ENCODE results near the gene RPL29.
"Not testable (repeated sequence)": the region's sequence is repeated elsewhere in the genome, so short reads cannot be mapped to it uniquely, and the experiment has no call there.

The RPL29 gene

GRCh38 chr3:52001443-52001974 is 5.8 kb upstream of the RPL29 start:
- DNase-seq (ENCODE audit: low spot score), result peak; percentile 92
- peak; percentile 99 for TF ChIP-seq CTCF (IDR thresholded peaks at IDR 0.05; ENCODE audit: extremely low read depth, insufficient read depth, missing control alignments)

GRCh38 chr3:51999846-52000245 is 4.2 kb upstream of the RPL29 start:
- TF ChIP-seq CTCF (IDR thresholded peaks at IDR 0.05; ENCODE audit: extremely low read depth, insufficient read depth, missing control alignments), result no peak
- in situ Hi-C loops (cut with MboI; ENCODE audit: low pct_unique_long_range_greater_than_20kb, low sequenced_read_pairs, unreplicated experiment), result loop anchor here (5.0 kb wide), 1 partner anchor 142 kb away; no protein-coding TSS in a partner anchor
- no peak for DNase-seq (ENCODE audit: low spot score)

More at GRCh38 chr3:52001443-52001974, 5.8 kb upstream of the RPL29 start:
- in situ Hi-C loops (cut with MboI; ENCODE audit: low pct_unique_long_range_greater_than_20kb, low sequenced_read_pairs, unreplicated experiment), result loop anchor here (5.0 kb wide), 1 partner anchor 141 kb away; no protein-coding TSS in a partner anchor

GRCh38 chr3:51998774-51999173 is 3.1 kb upstream of the RPL29 start:
- TF ChIP-seq CTCF (IDR thresholded peaks at IDR 0.05; ENCODE audit: extremely low read depth, insufficient read depth, missing control alignments), result no peak
- in situ Hi-C loops (cut with MboI; ENCODE audit: low pct_unique_long_range_greater_than_20kb, low sequenced_read_pairs, unreplicated experiment), result no loop called here
- no peak for DNase-seq (ENCODE audit: low spot score)

- DNase-seq (ENCODE audit: low spot score), result no peak
- no peak for TF ChIP-seq CTCF (IDR thresholded peaks at IDR 0.05; ENCODE audit: extremely low read depth, insufficient read depth, missing control alignments)
- in situ Hi-C loops (cut with MboI; ENCODE audit: low pct_unique_long_range_greater_than_20kb, low sequenced_read_pairs, unreplicated experiment), result no loop called here
Observed at GRCh38 chr3:51997935-51998596, 2.4 kb upstream of the RPL29 start.

GRCh38 chr3:51997172-51997571 is 1.5 kb upstream of the RPL29 start:
- no peak for DNase-seq (ENCODE audit: low spot score)
- in situ Hi-C loops (cut with MboI; ENCODE audit: low pct_unique_long_range_greater_than_20kb, low sequenced_read_pairs, unreplicated experiment), result no loop called here
- TF ChIP-seq CTCF (IDR thresholded peaks at IDR 0.05; ENCODE audit: extremely low read depth, insufficient read depth, missing control alignments), result no peak

GRCh38 chr3:51994530-51994929 is 1.2 kb downstream of the RPL29 start:
- no peak for TF ChIP-seq CTCF (IDR thresholded peaks at IDR 0.05; ENCODE audit: extremely low read depth, insufficient read depth, missing control alignments)
- in situ Hi-C loops (cut with MboI; ENCODE audit: low pct_unique_long_range_greater_than_20kb, low sequenced_read_pairs, unreplicated experiment), result no loop called here
- no peak for DNase-seq (ENCODE audit: low spot score)

- DNase-seq (ENCODE audit: low spot score); in situ Hi-C loops (cut with MboI; ENCODE audit: low pct_unique_long_range_greater_than_20kb, low sequenced_read_pairs, unreplicated experiment): not testable (repeated sequence)
Observed at GRCh38 chr3:51993657-51994056, 2.0 kb downstream of the RPL29 start.

Measured in GM13977 (cell line).